ENCODE data around the gene SEL1L.

SEL1L gene

GRCh38 chr14:81449114-81449513 is 84.5 kb downstream of the SEL1L start:
- H3K4me3 ChIP-seq (ENCODE audit: low read length) = no peak overlapping the region
- DNase-seq (ENCODE audit: low read depth) = no peak
- TF ChIP-seq CTCF (IDR thresholded peaks at IDR 0.05; ENCODE audit: insufficient read depth, low read depth, low read length, missing control alignments) = no peak

DNA sequence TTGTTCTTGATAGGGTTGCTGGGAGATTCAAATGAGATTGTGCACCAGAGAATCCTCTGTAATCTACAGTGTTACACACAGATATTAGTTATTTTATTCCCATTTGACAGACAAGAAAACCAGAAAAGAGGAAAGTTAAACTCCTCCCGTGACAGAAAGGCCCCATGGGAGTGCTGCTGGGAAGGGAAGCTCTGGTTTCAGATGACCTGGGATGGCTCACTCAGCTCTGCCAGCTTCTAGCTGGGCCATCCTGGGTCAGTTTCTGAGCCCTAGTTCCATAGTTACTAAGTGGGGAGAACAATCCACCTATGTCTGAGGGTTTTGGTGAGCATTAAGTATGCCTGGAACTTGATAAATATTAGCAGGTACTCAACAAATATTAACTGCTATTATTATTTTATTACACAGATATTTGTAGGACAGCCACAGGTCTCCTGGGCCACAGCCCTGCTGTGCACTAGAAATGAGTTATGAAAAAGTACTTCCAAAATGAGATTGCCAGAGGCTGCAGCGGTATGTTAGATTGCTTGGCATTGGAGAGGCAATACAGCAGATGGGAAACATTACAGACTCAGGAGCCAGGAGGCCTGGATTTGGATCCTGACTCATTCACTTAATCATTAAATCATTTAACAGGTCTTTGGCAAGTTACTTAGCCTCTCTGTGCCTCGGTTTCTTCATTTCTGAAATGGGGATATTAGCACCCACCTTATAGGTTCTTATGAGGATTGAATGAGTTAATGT is 86.5 kb downstream of the SEL1L start:
- no peak for TF ChIP-seq CTCF (IDR thresholded peaks at IDR 0.05; ENCODE audit: insufficient read depth, low read depth, low read length, missing control alignments)
- DNase-seq (ENCODE audit: low read depth) = no peak
- H3K4me3 ChIP-seq (ENCODE audit: low read length) = no peak overlapping the region

GRCh38 chr14:81446279-81447007 is 87.2 kb downstream of the SEL1L start:
- DNase-seq (ENCODE audit: low read depth) = no peak
- no peak for TF ChIP-seq CTCF (IDR thresholded peaks at IDR 0.05; ENCODE audit: insufficient read depth, low read depth, low read length, missing control alignments)
- no peak overlapping the region for H3K4me3 ChIP-seq (ENCODE audit: low read length)

GRCh38 chr14:81441626-81442134 is 92.0 kb downstream of the SEL1L start:
- no peak overlapping the region for H3K4me3 ChIP-seq (ENCODE audit: low read length)
- DNase-seq (ENCODE audit: low read depth) = no peak
- TF ChIP-seq CTCF (IDR thresholded peaks at IDR 0.05; ENCODE audit: insufficient read depth, low read depth, low read length, missing control alignments) = no peak

DNA sequence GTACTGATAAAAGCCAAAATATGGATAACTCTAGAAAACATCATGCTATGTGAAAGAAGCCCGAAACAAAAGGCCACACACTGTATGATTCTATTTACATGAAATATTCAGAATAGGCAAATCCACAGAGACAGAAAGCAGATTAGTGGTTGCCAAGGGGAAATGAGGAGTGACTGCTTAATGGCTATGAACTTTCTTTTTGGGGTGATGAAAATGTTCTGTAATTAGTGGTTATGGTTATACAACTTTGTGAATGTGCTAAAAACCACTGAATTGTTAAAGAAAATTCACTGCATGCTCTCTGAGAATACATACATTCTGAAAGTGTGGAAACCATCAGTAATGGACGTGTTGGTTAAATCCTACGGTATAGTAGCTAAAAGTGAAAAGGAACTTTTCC is 93.6 kb downstream of the SEL1L start:
- TF ChIP-seq CTCF (IDR thresholded peaks at IDR 0.05; ENCODE audit: insufficient read depth, low read depth, low read length, missing control alignments) = no peak
- no peak overlapping the region for H3K4me3 ChIP-seq (ENCODE audit: low read length)
- DNase-seq (ENCODE audit: low read depth) = no peak

DNA sequence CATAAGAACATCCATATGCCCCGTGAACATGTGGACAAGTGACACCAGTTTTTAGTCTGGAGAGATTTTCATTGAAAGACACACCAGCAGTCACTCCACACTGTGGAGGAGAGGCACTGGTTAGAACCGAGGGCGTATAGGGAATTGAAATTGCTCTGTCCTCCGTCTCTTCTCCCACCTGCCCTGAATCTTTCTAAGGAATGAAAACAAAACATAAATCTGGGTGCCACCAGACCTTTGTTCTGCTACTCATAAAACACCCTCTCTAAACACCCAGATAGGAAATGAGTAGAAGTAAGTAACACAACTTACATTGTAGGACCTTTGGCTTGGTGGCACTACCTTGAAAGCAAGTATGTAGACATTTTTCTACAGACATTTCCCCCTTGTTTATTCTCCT is 96.4 kb downstream of the SEL1L start:
- TF ChIP-seq CTCF (IDR thresholded peaks at IDR 0.05; ENCODE audit: insufficient read depth, low read depth, low read length, missing control alignments) = no peak
- DNase-seq (ENCODE audit: low read depth) = no peak
- no peak overlapping the region for H3K4me3 ChIP-seq (ENCODE audit: low read length)
